ENCODE results near the gene CMKLR1.

Gene CMKLR1, protein sequence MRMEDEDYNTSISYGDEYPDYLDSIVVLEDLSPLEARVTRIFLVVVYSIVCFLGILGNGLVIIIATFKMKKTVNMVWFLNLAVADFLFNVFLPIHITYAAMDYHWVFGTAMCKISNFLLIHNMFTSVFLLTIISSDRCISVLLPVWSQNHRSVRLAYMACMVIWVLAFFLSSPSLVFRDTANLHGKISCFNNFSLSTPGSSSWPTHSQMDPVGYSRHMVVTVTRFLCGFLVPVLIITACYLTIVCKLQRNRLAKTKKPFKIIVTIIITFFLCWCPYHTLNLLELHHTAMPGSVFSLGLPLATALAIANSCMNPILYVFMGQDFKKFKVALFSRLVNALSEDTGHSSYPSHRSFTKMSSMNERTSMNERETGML

DNA sequence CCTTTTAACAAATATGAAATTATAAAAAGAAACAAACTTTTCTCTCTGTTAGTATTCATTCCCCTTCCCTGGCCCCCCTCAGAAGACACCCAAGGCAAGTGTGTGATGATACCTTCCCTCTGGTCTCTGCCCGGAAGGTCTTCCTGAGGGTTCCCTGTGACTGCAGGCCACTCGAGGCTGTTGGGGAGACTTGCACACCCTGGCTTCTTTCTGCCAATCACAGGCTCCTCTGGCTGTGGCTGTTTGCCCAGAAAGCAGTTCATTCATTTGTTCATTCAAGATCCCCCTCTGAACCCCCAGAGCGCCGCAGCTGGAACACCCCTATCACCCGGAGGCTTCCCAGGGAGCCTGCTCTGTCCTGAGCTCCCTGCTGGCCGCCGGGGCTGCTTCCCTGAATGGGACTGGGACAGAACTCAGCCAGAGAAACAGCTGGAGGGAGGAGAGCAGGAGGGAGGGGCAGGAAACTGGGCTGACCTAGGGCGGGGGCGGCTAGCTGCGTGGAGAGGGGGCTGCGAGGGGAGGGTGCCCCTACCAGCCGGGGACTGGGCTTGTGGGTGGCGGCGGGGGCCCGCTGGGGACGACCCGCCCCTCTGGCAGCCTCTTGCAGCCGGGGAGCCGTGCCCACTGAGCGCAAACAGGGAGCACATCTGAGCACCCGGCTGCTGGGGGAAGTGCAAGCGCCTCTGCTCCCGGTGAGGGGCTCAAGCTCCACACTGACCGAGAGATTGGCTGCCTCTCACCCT is at the start of gene CMKLR1:
Gene CMKLR1 (minus strand): TSS at position 397 of the 743 bp plus-strand sequence. CDS start 45,720 bp downstream, outside the sequence.
- no peaks in the 10 kb centered on the region for H3K9me3 ChIP-seq (ENCODE audit: low read depth, low read length)
- TF ChIP-seq FOXP2 (optimal IDR thresholded peaks at IDR 0.05; ENCODE audit: control extremely low read depth, extremely low read length, insufficient read depth) (no peak), POLR2AphosphoS5 (IDR thresholded peaks at IDR 0.05; ENCODE audit: borderline replicate concordance, low read depth, low read length) (no peak), EZH2 (IDR thresholded peaks at IDR 0.05) (no peak)
- no peak within 1 kb of the TSS for H3K27ac ChIP-seq
- no peak for DNase-seq (ENCODE audit: low read depth, low spot score)
- H3K4me3 ChIP-seq, result no peak within 1 kb of the TSS
- H3K9ac ChIP-seq (ENCODE audit: insufficient read length), result no peak within 1 kb of the TSS
- no peaks in the 10 kb centered on the region for H3K36me3 ChIP-seq (ENCODE audit: insufficient read depth, low read length)

DNA sequence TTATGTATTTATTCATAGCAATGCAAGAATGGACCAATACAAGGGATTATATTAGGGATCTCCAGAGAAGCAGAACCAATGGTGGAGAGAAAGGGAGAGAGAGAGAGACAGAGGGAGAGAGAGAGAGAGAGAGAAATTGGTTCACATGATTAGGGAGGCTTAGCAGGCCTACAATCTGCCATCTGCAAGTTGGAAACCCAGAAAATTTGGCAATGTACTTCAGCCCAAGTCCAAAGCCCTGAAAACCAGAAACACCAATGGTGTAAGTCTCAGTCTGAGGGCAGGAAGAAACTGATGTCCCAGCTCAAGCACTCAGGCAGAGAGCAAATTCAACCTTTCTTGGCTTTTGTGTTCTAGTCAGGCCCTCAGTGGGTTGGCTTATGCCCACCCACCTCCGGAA is 48.7 kb upstream of the CMKLR1 start:
- no peak overlapping the region for H3K9ac ChIP-seq (ENCODE audit: insufficient read length)
- no peak for DNase-seq (ENCODE audit: low read depth, low spot score)
- TF ChIP-seq POLR2AphosphoS5 (IDR thresholded peaks at IDR 0.05; ENCODE audit: borderline replicate concordance, low read depth, low read length) (no peak), FOXP2 (optimal IDR thresholded peaks at IDR 0.05; ENCODE audit: control extremely low read depth, extremely low read length, insufficient read depth) (no peak), EZH2 (IDR thresholded peaks at IDR 0.05) (no peak)
- no peak overlapping the region for H3K27ac ChIP-seq
- H3K4me3 ChIP-seq, result no peak overlapping the region
- H3K9me3 ChIP-seq (ENCODE audit: low read depth, low read length), result no peaks in the 10 kb centered on the region
- no peaks in the 10 kb centered on the region for H3K36me3 ChIP-seq (ENCODE audit: insufficient read depth, low read length)

DNA sequence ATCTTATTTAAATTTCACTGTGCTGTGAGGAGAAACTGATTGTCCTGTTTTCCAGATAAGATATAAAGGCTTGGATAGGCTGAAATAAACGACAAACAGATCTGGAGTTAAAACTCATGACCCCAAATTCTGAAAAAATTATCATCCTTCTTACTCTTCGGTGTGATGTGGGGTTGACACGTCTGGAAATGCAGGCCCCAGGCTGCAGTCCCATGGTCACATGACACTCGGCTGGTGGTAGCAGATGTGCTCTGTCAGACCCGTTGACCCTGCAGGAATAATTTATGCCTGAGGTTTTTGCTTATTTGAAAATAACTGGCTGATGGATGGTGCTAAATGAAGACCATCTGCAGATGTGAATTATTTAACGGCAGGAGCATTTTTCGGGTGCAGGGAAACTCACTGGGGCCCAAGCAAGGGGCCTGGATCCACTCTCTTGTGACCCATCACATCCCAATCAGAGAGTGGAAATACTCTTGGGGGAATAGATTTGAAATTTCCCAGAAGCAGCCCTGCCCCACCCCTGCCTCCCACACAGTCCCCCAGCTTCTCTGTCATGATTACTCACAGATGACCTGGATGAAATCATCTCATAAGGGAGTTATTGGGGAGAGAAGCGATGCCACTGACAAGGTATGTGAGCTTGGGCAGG is 47.7 kb upstream of the CMKLR1 start:
- Histone ChIP-seq H3K4me3 (no peak overlapping the region), H3K9ac (ENCODE audit: insufficient read length) (no peak overlapping the region), H3K36me3 (ENCODE audit: insufficient read depth, low read length) (no peaks in the 10 kb centered on the region), H3K27ac (no peak overlapping the region), H3K9me3 (ENCODE audit: low read depth, low read length) (no peaks in the 10 kb centered on the region)
- no peak for DNase-seq (ENCODE audit: low read depth, low spot score)
- TF ChIP-seq FOXP2 (optimal IDR thresholded peaks at IDR 0.05; ENCODE audit: control extremely low read depth, extremely low read length, insufficient read depth), result no peak
- no peak for TF ChIP-seq POLR2AphosphoS5 (IDR thresholded peaks at IDR 0.05; ENCODE audit: borderline replicate concordance, low read depth, low read length)
- no peak for TF ChIP-seq EZH2 (IDR thresholded peaks at IDR 0.05)

DNA sequence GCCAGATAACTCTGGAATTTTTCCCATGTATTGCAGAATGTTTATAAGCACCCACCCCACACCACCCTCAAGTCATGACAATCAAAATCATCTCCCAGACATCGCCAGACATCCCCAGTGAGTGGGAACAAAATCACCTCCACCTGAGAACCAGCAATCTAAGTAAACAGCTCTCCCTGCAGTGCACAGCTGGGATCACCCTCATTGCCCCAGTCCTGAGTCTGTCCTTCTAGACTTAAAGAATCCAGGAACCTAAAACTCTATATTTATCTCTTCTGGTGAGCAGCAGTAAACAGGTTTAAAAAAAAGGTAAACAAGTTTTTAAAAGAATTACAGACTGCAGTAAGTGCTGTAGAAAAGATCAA is 43.3 kb upstream of the CMKLR1 start:
- Histone ChIP-seq H3K36me3 (ENCODE audit: insufficient read depth, low read length) (no peaks in the 10 kb centered on the region), H3K9me3 (ENCODE audit: low read depth, low read length) (no peaks in the 10 kb centered on the region), H3K27ac (no peak overlapping the region), H3K4me3 (no peak overlapping the region), H3K9ac (ENCODE audit: insufficient read length) (no peak overlapping the region)
- TF ChIP-seq EZH2 (IDR thresholded peaks at IDR 0.05), result no peak
- no peak for DNase-seq (ENCODE audit: low read depth, low spot score)

DNA sequence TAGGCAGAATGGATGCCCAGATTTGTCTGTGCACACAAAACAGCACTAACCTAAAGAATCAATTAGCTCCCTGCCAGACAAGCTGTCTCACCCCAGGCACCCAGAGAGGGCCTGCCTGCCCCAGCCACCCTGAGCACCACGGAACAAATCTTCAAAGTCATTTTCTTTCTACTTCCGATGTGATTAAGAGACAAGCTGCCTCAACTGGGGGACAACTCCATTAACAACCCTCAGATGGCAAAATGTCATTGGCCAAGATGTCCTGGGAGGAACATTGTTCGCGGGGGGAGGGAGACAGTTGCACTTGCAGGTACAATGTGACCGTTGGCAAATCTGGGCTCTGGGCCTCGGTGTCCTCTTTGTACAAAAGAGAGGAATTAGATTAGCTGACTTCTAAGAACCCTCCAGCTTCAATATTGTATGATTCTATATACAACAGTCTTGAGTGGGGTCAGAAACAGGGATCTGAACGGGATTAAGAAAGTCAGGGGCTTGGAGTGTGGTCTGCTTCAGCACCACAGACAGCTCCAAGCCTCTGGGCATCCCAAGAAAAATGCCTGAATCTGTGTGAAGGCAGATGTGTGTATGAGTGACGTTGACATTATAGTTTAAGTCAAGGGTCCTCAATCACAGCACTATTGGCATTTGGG is 42.8 kb upstream of the CMKLR1 start:
- DNase-seq (ENCODE audit: low read depth, low spot score), result no peak
- H3K4me3 ChIP-seq, result no peak overlapping the region
- no peaks in the 10 kb centered on the region for H3K36me3 ChIP-seq (ENCODE audit: insufficient read depth, low read length)
- no peak overlapping the region for H3K27ac ChIP-seq
- no peak overlapping the region for H3K9ac ChIP-seq (ENCODE audit: insufficient read length)
- H3K9me3 ChIP-seq (ENCODE audit: low read depth, low read length), result no peaks in the 10 kb centered on the region
- TF ChIP-seq POLR2AphosphoS5 (IDR thresholded peaks at IDR 0.05; ENCODE audit: borderline replicate concordance, low read depth, low read length) (no peak), FOXP2 (optimal IDR thresholded peaks at IDR 0.05; ENCODE audit: control extremely low read depth, extremely low read length, insufficient read depth) (no peak), EZH2 (IDR thresholded peaks at IDR 0.05) (no peak)

DNA sequence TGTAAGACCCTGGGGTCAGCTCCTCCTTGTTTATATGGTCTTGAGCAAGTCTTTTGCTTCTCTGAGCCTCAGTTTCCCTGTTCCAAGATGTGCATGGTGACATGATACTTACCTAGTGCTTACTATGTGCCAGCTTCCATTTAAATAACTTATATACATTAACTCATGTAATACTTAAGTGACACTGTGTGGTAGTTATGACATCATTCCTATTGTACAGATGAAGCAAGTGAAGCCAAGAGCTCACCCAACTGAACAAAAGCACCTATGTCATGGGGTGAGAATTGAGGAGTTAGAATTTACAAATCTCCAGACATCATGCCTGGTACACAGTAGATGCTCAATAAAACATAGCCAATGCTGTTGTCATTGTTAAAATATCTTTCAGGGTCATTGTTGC is 41.3 kb upstream of the CMKLR1 start:
- Histone ChIP-seq H3K27ac (no peak overlapping the region), H3K9me3 (ENCODE audit: low read depth, low read length) (no peaks in the 10 kb centered on the region), H3K4me3 (no peak overlapping the region), H3K36me3 (ENCODE audit: insufficient read depth, low read length) (no peaks in the 10 kb centered on the region), H3K9ac (ENCODE audit: insufficient read length) (no peak overlapping the region)
- DNase-seq (ENCODE audit: low read depth, low spot score), result no peak
- TF ChIP-seq EZH2 (IDR thresholded peaks at IDR 0.05) (no peak), FOXP2 (optimal IDR thresholded peaks at IDR 0.05; ENCODE audit: control extremely low read depth, extremely low read length, insufficient read depth) (no peak), POLR2AphosphoS5 (IDR thresholded peaks at IDR 0.05; ENCODE audit: borderline replicate concordance, low read depth, low read length) (no peak)

DNA sequence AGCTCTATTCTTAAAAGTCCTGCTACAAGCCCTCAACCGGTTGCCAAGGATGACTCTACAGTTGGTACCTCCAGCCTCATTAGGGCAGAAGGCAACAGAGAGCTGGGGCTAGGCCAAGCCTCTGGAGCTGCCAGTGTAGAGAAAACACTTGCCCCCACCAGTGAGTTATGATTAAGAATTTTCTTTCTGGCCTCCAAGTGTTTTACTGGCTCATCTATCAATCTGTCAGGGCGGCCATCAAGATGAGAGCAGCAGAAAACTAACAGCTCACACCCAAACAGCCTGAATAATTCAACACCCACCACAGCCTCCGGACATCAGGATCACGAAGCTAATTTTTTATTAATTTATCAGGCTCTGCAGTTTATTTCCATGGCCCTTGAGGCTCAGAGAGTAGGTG is 40.7 kb upstream of the CMKLR1 start:
- no peak for DNase-seq (ENCODE audit: low read depth, low spot score)

DNA sequence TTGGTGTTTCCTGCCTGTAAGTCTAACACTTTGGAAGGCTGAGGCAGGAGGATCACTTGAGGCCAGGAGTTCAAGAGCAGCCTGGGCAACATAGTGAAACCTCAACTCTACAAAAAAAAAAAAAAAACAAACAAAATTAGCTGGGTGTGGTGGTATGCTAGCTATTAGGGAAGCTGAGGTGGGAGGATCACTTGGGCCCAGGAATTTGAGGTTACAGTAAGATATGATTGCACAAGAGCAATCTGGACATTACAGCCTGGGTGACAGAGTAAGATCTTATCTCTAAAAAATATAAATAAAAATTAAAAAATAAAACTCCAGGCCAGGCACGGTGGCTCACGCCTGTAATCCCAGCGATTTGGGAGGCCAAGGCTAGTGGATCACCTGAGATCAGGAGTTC is 39.8 kb upstream of the CMKLR1 start:
- Histone ChIP-seq H3K9ac (ENCODE audit: insufficient read length) (no peak overlapping the region), H3K36me3 (ENCODE audit: insufficient read depth, low read length) (no peaks in the 10 kb centered on the region), H3K4me3 (no peak overlapping the region), H3K27ac (no peak overlapping the region), H3K9me3 (ENCODE audit: low read depth, low read length) (no peaks in the 10 kb centered on the region)
- no peak for DNase-seq (ENCODE audit: low read depth, low spot score)
- TF ChIP-seq POLR2AphosphoS5 (IDR thresholded peaks at IDR 0.05; ENCODE audit: borderline replicate concordance, low read depth, low read length), result no peak

More for the DNA sequence above, 40.7 kb upstream of the CMKLR1 start:
- Histone ChIP-seq H3K36me3 (ENCODE audit: insufficient read depth, low read length) (no peaks in the 10 kb centered on the region), H3K9me3 (ENCODE audit: low read depth, low read length) (no peaks in the 10 kb centered on the region), H3K27ac (no peak overlapping the region), H3K9ac (ENCODE audit: insufficient read length) (no peak overlapping the region), H3K4me3 (no peak overlapping the region)
- TF ChIP-seq POLR2AphosphoS5 (IDR thresholded peaks at IDR 0.05; ENCODE audit: borderline replicate concordance, low read depth, low read length), result no peak
- no peak for TF ChIP-seq EZH2 (IDR thresholded peaks at IDR 0.05)
- no peak for TF ChIP-seq FOXP2 (optimal IDR thresholded peaks at IDR 0.05; ENCODE audit: control extremely low read depth, extremely low read length, insufficient read depth)

Measured in SK-N-MC (cell line).